Measurements from ENCODE around the gene PLCH1.

Gene PLCH1

DNA sequence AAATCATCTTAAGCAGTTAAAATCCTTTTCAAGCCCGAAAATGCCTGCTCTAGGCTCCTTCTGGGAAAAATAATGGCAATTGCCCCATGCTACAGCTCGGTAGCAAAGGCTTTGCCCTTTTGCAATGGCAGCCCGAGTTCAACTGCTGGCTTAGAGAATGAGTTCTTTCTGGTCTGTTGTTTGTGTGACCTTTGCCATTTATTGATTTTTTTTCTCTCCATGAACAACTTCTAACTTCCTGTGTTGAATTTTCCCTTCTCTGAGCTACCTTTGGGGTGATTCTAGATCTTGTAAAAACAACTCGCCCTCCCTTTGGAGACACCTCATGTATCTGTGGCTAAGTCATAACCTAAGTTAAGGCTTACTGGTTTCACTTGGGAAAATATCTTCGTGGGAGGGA is 139.3 kb downstream of the PLCH1 start:
- DNase-seq (ENCODE audit: low spot score): no peak
- in situ Hi-C loops (cut with MboI; ENCODE audit: low pct_unique_long_range_greater_than_20kb, low sequenced_read_pairs, unreplicated experiment): no loop called here
- TF ChIP-seq CTCF (IDR thresholded peaks at IDR 0.05; ENCODE audit: extremely low read depth, insufficient read depth, missing control alignments): no peak

- TF ChIP-seq CTCF (IDR thresholded peaks at IDR 0.05; ENCODE audit: extremely low read depth, insufficient read depth, missing control alignments): no peak
- in situ Hi-C loops (cut with MboI; ENCODE audit: low pct_unique_long_range_greater_than_20kb, low sequenced_read_pairs, unreplicated experiment): no loop called here
- DNase-seq (ENCODE audit: low spot score): no peak
These were observed 139.9 kb downstream of the PLCH1 start for GRCh38 chr3:155604967-155605366.

DNA sequence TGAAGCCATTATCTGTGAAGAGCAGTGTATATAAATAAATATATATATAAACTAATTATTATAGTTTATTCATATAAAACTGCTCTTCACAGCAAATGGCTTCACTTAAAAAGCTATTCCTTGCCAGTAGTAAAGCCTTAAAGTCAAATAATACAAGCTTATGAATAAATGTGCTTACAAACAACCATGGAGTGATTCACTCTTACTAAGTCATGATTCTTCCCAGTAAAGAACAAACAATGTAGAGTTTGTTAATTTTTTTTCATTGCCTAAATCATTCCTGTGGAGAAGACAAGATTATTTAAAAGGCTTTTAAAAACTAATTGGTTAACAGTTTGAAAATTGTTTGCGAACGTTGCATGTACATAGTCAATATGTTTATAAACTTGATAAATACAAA is 140.7 kb downstream of the PLCH1 start:
- no peak for DNase-seq (ENCODE audit: low spot score)
- TF ChIP-seq CTCF (IDR thresholded peaks at IDR 0.05; ENCODE audit: extremely low read depth, insufficient read depth, missing control alignments): no peak
- in situ Hi-C loops (cut with MboI; ENCODE audit: low pct_unique_long_range_greater_than_20kb, low sequenced_read_pairs, unreplicated experiment): no loop called here

GRCh38 chr3:155603302-155603701 is 141.6 kb downstream of the PLCH1 start:
- in situ Hi-C loops (cut with MboI; ENCODE audit: low pct_unique_long_range_greater_than_20kb, low sequenced_read_pairs, unreplicated experiment): no loop called here
- TF ChIP-seq CTCF (IDR thresholded peaks at IDR 0.05; ENCODE audit: extremely low read depth, insufficient read depth, missing control alignments): no peak
- DNase-seq (ENCODE audit: low spot score): no peak

DNA sequence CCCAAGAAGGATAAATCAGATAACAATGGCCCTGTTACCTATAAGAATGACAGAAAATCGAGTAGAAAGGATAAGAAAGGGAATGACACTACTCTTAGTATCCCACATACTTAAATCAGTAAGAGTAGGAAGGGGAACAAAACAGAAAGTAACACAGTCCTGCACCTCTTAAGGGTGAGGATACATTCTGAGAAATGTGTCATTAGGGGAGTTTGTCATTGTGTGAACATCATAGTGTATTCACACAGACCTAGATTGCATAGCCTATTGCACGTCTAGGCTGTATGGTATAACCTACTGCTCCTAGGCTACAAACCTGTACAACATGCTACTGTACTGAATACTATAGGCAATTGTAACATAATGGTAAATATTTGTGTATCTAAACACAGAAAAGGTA is 142.6 kb downstream of the PLCH1 start:
- no peak for DNase-seq (ENCODE audit: low spot score)
- in situ Hi-C loops (cut with MboI; ENCODE audit: low pct_unique_long_range_greater_than_20kb, low sequenced_read_pairs, unreplicated experiment): no loop called here
- no peak for TF ChIP-seq CTCF (IDR thresholded peaks at IDR 0.05; ENCODE audit: extremely low read depth, insufficient read depth, missing control alignments)

DNA sequence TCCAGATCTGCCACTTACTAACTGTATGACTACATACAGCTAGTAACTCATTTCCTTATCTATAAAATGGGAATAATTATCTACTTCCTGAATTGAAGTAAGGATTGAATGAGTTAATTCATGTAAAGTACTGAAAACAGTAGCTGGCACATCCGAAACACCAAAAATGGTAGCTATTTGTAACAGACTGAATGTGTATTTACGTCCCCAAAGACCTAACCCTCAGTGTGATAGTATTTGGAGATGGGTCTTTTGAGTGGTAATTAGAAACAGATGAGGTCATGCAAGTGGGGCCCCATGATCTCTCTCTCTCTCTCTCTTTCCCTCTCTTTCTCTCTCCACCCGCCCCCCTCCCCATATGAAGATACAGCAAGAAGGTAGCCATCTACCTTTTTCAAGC is 146.2 kb downstream of the PLCH1 start:
- in situ Hi-C loops (cut with MboI; ENCODE audit: low pct_unique_long_range_greater_than_20kb, low sequenced_read_pairs, unreplicated experiment): no loop called here

More for the DNA sequence above, 146.2 kb downstream of the PLCH1 start:
- TF ChIP-seq CTCF (IDR thresholded peaks at IDR 0.05; ENCODE audit: extremely low read depth, insufficient read depth, missing control alignments): no peak
- DNase-seq (ENCODE audit: low spot score): no peak

Measured in GM13977 (cell line).